DND-41 (cell line): ENCODE data around the gene COL23A1.

ENCODE experiments used
- ATAC-seq: fragments of 200-7000 bp; cut with Tn5 transposase; 3 replicates; pipeline ENCODE4 v1.9.1; 2021; ENCODE audit warnings: low read depth; ENCODE audit not compliant: insufficient read depth
- DNase-seq: peaks from one replicate; pipeline ENCODE4 v3.0.0-alpha.2; 2020
- H2AFZ ChIP-seq: 2 replicates; pipeline ENCODE4 v1.6.0; 2012; ENCODE audit warnings: low read depth, low read length
- H3K27ac ChIP-seq: 2 replicates; pipeline ENCODE4 v1.5.1; 2012; ENCODE audit warnings: low read length, inconsistent platforms
- H3K27me3 ChIP-seq: fragments of 200-600 bp; sonication (generic); 2 replicates; pipeline ENCODE4 v1.6.0; 2012; ENCODE audit warnings: low read length, mild to moderate bottlenecking, inconsistent platforms; ENCODE audit not compliant: insufficient read depth, poor library complexity
- H3K36me3 ChIP-seq: 2 replicates; pipeline ENCODE4 v1.5.1; 2012; ENCODE audit warnings: low read length, inconsistent platforms; ENCODE audit not compliant: insufficient read depth
- H3K4me1 ChIP-seq: 2 replicates; pipeline ENCODE4 v1.5.1; 2012; ENCODE audit warnings: mild to moderate bottlenecking, low read length; ENCODE audit not compliant: insufficient read depth
- H3K4me2 ChIP-seq: 2 replicates; pipeline ENCODE4 v1.6.0; 2012; ENCODE audit warnings: mild to moderate bottlenecking, moderate library complexity, low read length, inconsistent platforms; ENCODE audit not compliant: insufficient read depth
- H3K4me3 ChIP-seq, 2 experiments: fragments of 200-600 bp in 1 of 2; shearing (Covaris generic) in 1 of 2; 2 replicates each; pipeline ENCODE4 v1.5.1; 2012 to 2016; ENCODE audit warnings: inconsistent platforms in 2 of 2, low read length in 2 of 2, mild to moderate bottlenecking in 2 of 2, low read depth in 1 of 2, moderate library complexity in 1 of 2
- H3K79me2 ChIP-seq: 2 replicates; pipeline ENCODE4 v1.6.0; 2012; ENCODE audit warnings: low read length, inconsistent platforms; ENCODE audit not compliant: insufficient read depth
- H3K9ac ChIP-seq: 2 replicates; pipeline ENCODE4 v1.6.0; 2012; ENCODE audit warnings: low read depth, mild to moderate bottlenecking, inconsistent platforms, low read length, moderate library complexity
- H3K9me3 ChIP-seq: 2 replicates; pipeline ENCODE4 v1.5.1; 2012; ENCODE audit warnings: low read length, moderate library complexity, mild to moderate bottlenecking, inconsistent platforms; ENCODE audit not compliant: insufficient read depth, severe bottlenecking
- H4K20me1 ChIP-seq: 2 replicates; pipeline ENCODE4 v1.6.0; 2012; ENCODE audit warnings: low read length; ENCODE audit not compliant: insufficient read depth
- EZH2 ChIP-seq: IDR thresholded peaks from 3 replicates; pipeline ENCODE4 v1.6.1; 2012; ENCODE audit warnings: borderline replicate concordance, low read depth, mild to moderate bottlenecking, moderate library complexity, low read length, inconsistent platforms; ENCODE audit not compliant: severe bottlenecking
- TF ChIP-seq, protein P1 (sequence below): IDR thresholded peaks from 2 replicates; pipeline ENCODE4 v1.5.1; 2012; ENCODE audit warnings: borderline replicate concordance, low read length, moderate library complexity, mild to moderate bottlenecking; ENCODE audit not compliant: poor library complexity, severe bottlenecking; ENCODE audit errors: extremely low read depth

Gene COL23A1

DNA sequence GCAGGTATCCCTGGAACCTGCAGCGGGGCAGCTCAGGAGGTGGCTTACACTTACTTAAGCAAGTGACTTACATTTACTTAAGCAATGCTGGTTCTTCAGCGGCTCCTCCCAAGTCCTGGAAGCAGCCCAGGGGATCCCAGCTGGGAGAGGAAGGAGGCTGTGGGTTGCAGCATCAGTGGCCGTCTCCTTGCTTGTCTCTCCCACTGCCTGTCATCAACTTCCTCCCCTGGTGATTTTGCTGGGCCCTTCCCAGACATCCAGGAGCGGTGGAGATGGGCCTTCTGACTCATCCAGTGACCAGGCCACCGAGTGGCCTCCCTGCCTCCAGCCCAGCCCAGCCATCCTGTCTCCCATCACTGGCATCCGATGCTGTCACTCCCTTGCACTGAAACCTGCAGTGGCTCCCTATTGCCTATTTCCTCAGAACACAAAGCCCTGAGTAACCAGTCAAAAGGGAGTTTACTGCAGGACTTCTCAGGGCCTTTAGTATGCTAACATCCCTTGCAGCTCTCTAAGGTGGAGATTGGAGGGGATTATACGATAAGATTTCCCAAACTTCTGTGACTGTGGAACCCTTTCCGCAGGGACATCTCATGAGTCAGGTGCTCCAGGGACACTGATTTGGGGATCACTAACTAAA is 201.7 kb downstream of the COL23A1 start:
- Histone ChIP-seq H3K27ac (no peak overlapping the region), H2AFZ (no peak overlapping the region), H3K36me3 (no peaks in the 10 kb centered on the region), H3K79me2 (no peaks in the 10 kb centered on the region), H3K9me3 (no peaks in the 10 kb centered on the region), H3K4me3 (no peak overlapping the region), H3K27me3 (no peaks in the 10 kb centered on the region), H4K20me1 (no peaks in the 10 kb centered on the region), H3K4me2 (no peak overlapping the region), H3K4me1 (peaks cover 31% of the 10 kb centered on the region), H3K9ac (no peak overlapping the region)
- TF ChIP-seq, protein P1, sequence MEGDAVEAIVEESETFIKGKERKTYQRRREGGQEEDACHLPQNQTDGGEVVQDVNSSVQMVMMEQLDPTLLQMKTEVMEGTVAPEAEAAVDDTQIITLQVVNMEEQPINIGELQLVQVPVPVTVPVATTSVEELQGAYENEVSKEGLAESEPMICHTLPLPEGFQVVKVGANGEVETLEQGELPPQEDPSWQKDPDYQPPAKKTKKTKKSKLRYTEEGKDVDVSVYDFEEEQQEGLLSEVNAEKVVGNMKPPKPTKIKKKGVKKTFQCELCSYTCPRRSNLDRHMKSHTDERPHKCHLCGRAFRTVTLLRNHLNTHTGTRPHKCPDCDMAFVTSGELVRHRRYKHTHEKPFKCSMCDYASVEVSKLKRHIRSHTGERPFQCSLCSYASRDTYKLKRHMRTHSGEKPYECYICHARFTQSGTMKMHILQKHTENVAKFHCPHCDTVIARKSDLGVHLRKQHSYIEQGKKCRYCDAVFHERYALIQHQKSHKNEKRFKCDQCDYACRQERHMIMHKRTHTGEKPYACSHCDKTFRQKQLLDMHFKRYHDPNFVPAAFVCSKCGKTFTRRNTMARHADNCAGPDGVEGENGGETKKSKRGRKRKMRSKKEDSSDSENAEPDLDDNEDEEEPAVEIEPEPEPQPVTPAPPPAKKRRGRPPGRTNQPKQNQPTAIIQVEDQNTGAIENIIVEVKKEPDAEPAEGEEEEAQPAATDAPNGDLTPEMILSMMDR, result no peak
- no peak for TF ChIP-seq EZH2
- ATAC-seq, result no peak
- no peak for DNase-seq

DNA sequence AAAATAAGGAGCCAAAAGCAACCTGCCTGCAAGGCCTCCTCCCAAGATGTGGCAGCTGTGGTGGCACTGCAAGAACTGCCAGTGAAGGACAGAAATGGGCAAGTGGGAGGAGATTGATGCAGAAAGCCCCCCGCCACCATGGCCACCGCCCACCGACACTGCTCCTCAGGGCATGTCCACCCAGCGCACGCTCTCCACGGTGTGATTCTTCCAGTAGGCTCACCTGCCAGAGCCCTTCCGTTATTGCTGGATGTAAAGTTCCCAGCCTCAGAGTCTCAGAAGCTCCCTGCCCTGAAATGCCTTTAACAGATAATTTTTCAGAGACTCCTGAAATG is 202.4 kb downstream of the COL23A1 start:
- no peak overlapping the region for H3K4me3 ChIP-seq
- no peak for ATAC-seq
- no peak overlapping the region for H3K27ac ChIP-seq
- H4K20me1 ChIP-seq, result no peaks in the 10 kb centered on the region
- no peaks in the 10 kb centered on the region for H3K27me3 ChIP-seq
- peaks cover 31% of the 10 kb centered on the region for H3K4me1 ChIP-seq
- DNase-seq, result no peak
- no peaks in the 10 kb centered on the region for H3K36me3 ChIP-seq
- no peaks in the 10 kb centered on the region for H3K9me3 ChIP-seq
- no peak overlapping the region for H3K4me2 ChIP-seq
- H3K79me2 ChIP-seq, result no peaks in the 10 kb centered on the region
- H2AFZ ChIP-seq, result no peak overlapping the region
- H3K9ac ChIP-seq, result no peak overlapping the region
- TF ChIP-seq, protein P1, result no peak
- no peak for TF ChIP-seq EZH2

DNA sequence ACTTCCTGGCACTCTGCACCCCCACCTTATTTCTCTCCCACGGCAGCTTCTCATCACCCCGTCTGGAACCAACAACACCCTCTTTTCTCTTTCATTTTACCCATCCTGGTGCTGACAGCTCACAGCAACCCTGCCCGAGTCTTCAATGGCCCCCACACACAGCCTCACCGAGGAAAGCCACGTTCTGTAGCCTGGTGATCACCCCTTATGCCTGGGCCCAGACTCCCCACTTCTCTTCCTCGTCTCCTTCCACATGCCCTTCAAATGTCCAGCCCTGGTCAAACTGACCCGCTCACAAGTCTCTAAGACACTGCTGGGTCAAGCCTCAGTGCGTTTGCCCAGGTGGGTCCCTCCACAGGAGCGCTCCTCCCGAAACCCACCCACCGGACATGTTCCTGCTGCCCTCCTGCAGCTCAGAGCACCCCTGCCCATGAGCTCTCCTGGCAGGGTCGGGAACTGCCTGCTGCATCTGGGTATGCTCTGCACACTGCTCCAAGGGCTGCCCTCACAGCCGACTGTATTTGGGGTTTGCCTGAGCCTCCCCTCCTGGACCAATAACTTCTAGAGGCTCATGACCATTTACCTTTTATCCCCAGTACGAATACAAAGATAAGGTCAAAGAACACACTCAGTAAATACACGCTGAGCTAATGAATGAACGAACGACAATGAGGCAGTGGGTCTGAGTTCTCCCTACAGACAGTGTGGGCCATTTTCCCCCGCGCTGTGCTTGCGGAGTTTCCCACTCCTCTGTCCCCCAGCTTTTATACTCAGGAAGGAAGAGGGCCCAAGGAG is 202.9 kb downstream of the COL23A1 start:
- H3K4me2 ChIP-seq, result no peak overlapping the region

More for the DNA sequence above, 202.9 kb downstream of the COL23A1 start:
- H3K4me3 ChIP-seq, result no peak overlapping the region
- peaks cover 31% of the 10 kb centered on the region for H3K4me1 ChIP-seq
- no peaks in the 10 kb centered on the region for H3K79me2 ChIP-seq
- H3K27ac ChIP-seq, result peak overlapping the region; percentile 80; the same call in 1 of the 2 replicates
- no peak overlapping the region for H2AFZ ChIP-seq
- DNase-seq (no peak), ATAC-seq (no peak)
- TF ChIP-seq, protein P1, result no peak
- TF ChIP-seq EZH2, result no peak
- H3K36me3 ChIP-seq, result no peaks in the 10 kb centered on the region
- H3K9ac ChIP-seq, result no peak overlapping the region
- H4K20me1 ChIP-seq, result no peaks in the 10 kb centered on the region
- H3K9me3 ChIP-seq, result no peaks in the 10 kb centered on the region
- H3K27me3 ChIP-seq, result no peaks in the 10 kb centered on the region
